AG10803 (cell line): ENCODE data around the gene ZDHHC12.

Source experiments
- DNase-seq: peaks from one replicate; pipeline ENCODE4 v3.0.0; 2010; ENCODE audit warnings: low read depth
- H3K4me3 ChIP-seq: 2 replicates; pipeline ENCODE4 v1.5.1; 2011; ENCODE audit warnings: mild to moderate bottlenecking, low read length, control low read depth
- CTCF ChIP-seq: conservative IDR thresholded peaks from 2 replicates; pipeline ENCODE4 v1.5.1; 2011; ENCODE audit warnings: mild to moderate bottlenecking, low read length, control low read depth, inconsistent platforms

Gene ZDHHC12

GRCh38 chr9:128684325-128685199 lies 39.4 kb downstream of the ZDHHC12 start:
- peak overlapping the region; percentile 79 for H3K4me3 ChIP-seq
- no peak for TF ChIP-seq CTCF
- peak; percentile 76 for DNase-seq

- DNase-seq: no peak
- peak overlapping the region; percentile 79 for H3K4me3 ChIP-seq
Observed at GRCh38 chr9:128684065-128684324, 39.9 kb downstream of the ZDHHC12 start.

GRCh38 chr9:128683340-128684064 lies 40.4 kb downstream of the ZDHHC12 start:
- peak; percentile 71 for DNase-seq
- TF ChIP-seq CTCF: no peak
- peak overlapping the region; percentile 79 for H3K4me3 ChIP-seq

More at GRCh38 chr9:128684065-128684324, 39.9 kb downstream of the ZDHHC12 start:
- TF ChIP-seq CTCF: no peak

GRCh38 chr9:128677794-128678193 lies 46.1 kb downstream of the ZDHHC12 start:
- TF ChIP-seq CTCF: no peak
- no peak overlapping the region for H3K4me3 ChIP-seq
- no peak for DNase-seq

GRCh38 chr9:128675382-128675781 lies 48.5 kb downstream of the ZDHHC12 start:
- no peak for TF ChIP-seq CTCF
- no peak for DNase-seq

More at GRCh38 chr9:128675382-128675781, 48.5 kb downstream of the ZDHHC12 start:
- H3K4me3 ChIP-seq: no peak overlapping the region
